ENCODE data around the gene PLPPR1.
"Not testable (repeated sequence)": the region's sequence is repeated elsewhere in the genome, so short reads cannot be mapped to it uniquely, and the experiment has no call there.

The PLPPR1 gene

GRCh38 chr9:101121836-101122399, 93.4 kb downstream of the PLPPR1 start:
- DNase-seq (ENCODE audit: low read depth in 2 of 2, low spot score in 1 of 2) = no peak

GRCh38 chr9:101126556-101126955, 98.0 kb downstream of the PLPPR1 start:
- no peak for DNase-seq (ENCODE audit: low read depth in 2 of 2, low spot score in 1 of 2)

- not testable (repeated sequence) for DNase-seq (ENCODE audit: low read depth in 2 of 2, low spot score in 1 of 2)
These were observed 98.8 kb downstream of the PLPPR1 start for GRCh38 chr9:101127369-101127768.

DNA sequence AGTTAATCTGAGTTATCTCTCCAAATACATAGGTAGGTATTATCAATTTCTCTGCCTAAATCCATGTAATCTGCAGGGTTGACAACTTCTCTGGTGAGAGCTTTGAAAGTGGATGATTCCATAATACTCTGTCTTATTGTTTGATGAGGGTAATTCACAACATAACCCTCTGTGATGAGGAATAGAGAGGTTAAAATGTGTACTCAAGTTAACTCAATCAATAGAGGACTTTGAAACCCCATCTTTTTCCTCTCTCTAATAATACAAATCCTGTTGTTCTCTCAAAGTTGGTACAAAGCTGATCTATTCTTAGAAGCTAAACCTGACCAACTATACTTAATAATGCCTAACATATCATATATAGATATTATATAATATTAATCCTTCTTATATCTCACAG, 100.1 kb downstream of the PLPPR1 start:
- no peak for DNase-seq (ENCODE audit: low read depth in 2 of 2, low spot score in 1 of 2)

DNA sequence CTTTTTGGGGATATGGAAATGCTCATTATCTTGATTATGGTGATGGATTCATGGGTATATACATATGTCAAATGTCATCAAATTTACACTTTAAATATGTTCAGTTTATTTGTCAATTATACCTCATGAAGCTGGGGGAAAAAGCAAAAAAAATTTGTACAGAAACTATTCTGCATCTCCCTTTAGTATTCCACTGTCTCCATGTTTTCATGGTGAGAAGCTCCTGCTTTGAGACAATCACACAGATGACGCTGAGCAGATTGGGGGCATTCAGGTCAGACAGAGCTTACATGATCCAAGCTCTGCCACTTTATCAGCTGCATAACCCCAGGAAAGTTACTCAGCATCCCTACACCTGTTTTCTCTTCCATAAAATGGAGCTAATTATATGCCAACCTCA, 101.5 kb downstream of the PLPPR1 start:
- no peak for DNase-seq (ENCODE audit: low read depth in 2 of 2, low spot score in 1 of 2)

GRCh38 chr9:101131326-101131725, 102.8 kb downstream of the PLPPR1 start:
- DNase-seq (ENCODE audit: low read depth in 2 of 2, low spot score in 1 of 2) = no peak

DNA sequence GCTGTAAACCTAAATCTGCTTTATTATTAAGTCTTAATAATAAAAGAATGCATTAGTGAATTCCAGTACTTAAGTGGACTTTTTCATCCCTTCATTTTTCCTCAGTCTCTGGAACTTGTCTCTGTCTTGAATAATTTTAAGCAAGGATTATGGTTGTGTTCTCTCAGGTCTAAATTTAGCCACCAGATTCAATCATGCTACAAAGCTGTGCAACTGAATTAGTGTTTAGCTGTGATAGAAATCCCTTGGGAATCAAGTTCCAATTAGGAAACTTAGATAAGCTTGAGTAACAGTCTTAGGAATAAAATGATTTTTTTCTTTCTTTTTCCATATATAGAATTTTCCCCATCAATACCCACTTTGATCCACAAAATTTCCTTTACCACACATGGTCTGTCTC, 104.3 kb downstream of the PLPPR1 start:
- DNase-seq (ENCODE audit: low read depth in 2 of 2, low spot score in 1 of 2) = no peak

- DNase-seq (ENCODE audit: low read depth in 2 of 2, low spot score in 1 of 2) = no peak
These were observed 110.0 kb downstream of the PLPPR1 start for GRCh38 chr9:101138509-101138908.

DNA sequence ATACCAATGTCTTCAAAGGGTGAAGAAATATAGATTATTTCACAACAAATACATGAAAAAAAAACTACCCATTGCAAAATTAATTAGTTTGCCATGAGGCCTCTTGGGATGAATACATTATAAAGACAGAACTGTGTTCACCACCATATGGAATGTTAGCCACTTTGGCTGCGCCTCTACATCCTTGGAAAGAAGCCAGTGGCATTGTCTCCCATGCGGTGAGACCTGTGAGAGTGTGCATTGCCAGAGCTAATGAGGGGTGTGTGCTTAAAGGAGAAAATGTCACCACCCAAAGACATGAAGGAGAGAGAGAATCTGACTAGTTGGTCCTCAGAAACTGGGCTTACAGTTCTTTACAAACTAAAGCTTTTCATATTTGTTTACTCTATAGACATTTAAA, 110.6 kb downstream of the PLPPR1 start:
- no peak for DNase-seq (ENCODE audit: low read depth in 2 of 2, low spot score in 1 of 2)

DNA sequence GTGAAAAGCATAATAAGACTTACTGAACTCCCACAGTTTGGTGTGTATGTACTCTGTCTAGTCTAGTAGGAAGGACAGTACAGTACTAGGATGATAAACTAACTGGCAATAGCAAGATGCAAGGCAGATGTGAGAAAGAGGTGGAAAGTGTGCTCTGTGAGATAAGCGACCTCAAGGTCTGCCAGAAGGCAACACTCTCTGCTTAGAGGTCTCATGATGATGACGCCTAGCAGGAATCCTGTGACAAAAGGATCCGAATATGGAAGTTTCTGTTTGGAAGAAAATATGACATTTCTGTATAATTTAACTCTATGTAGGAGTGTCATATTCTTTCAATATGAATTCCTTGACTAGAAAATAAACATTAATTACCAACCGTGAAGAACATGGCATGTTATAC, 112.2 kb downstream of the PLPPR1 start:
- DNase-seq (ENCODE audit: low read depth in 2 of 2, low spot score in 1 of 2) = no peak

- DNase-seq (ENCODE audit: low read depth in 2 of 2, low spot score in 1 of 2) = no peak
These were observed 118.0 kb downstream of the PLPPR1 start for GRCh38 chr9:101146508-101146907.

- no peak for DNase-seq (ENCODE audit: low read depth in 2 of 2, low spot score in 1 of 2)
These were observed 119.8 kb downstream of the PLPPR1 start for GRCh38 chr9:101148344-101148743.

DNA sequence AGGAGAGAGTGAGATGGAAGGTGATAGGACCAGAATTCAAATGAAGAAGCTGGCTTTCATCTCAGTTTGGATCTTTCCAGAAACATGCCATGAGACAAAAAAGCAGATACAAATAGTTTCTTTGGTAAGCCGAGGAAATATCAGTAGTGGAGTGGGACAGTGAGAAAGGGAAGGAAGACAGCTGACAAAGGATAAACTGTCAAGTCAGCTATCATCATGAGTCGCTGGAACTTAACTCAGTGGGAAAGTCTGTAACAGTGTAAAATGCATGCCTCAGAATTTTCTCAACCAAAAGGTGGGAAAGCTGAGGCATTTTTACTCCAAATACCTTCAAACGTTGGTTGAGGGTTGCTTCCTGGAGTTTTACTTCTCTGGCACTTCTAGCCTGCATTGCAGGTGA, 129.8 kb downstream of the PLPPR1 start:
- DNase-seq (ENCODE audit: low read depth in 2 of 2, low spot score in 1 of 2) = no peak

- no peak for DNase-seq (ENCODE audit: low read depth in 2 of 2, low spot score in 1 of 2)
These were observed 133.7 kb downstream of the PLPPR1 start for GRCh38 chr9:101162231-101162630.

GRCh38 chr9:101165131-101165530, 136.6 kb downstream of the PLPPR1 start:
- DNase-seq (ENCODE audit: low read depth in 2 of 2, low spot score in 1 of 2) = no peak

GRCh38 chr9:101167490-101168134, 139.1 kb downstream of the PLPPR1 start:
- DNase-seq (ENCODE audit: low read depth in 2 of 2, low spot score in 1 of 2) = no peak

DNA sequence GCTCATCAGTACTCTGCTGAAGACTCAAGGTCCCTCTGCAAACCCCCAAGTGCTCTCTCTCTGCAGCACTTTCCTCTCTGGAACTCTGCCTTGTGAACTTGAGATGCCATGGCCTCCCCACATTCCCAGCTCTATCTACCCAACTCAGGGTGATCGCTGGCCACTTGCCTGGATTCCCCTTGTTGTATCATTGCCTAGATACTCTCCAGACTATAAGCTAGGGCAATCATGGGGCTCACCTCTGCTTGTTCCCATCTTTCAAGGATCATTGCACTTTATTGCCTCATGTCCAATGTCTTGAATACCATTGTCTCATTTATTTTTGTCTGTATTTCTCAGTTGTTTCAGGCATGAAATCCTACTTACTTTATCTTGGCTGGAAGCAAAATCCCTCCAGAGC, 144.1 kb downstream of the PLPPR1 start:
- no peak for DNase-seq (ENCODE audit: low read depth in 2 of 2, low spot score in 1 of 2)

GRCh38 chr9:101173907-101174306, 145.4 kb downstream of the PLPPR1 start:
- DNase-seq (ENCODE audit: low read depth in 2 of 2, low spot score in 1 of 2) = no peak

DNA sequence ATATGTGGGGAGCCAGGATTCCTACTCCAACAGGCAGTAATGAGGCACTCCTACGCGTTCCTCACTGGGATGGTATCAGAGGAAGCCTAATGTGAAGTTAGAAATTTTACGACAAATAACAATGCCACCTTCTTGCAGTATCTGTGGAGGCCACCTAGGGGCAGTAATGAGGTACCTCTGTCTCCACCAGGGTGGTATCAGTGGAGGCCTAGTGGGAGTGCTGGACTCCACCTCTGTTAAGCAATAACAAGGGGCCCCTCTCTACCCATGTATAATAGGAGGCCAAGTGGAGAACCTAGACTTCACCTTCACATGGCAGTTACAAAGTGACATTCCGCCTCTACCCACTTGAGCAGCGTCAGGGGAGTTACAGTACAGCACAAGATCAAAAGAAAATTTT, 147.9 kb downstream of the PLPPR1 start:
- DNase-seq (ENCODE audit: low read depth in 2 of 2, low spot score in 1 of 2) = no peak

DNA sequence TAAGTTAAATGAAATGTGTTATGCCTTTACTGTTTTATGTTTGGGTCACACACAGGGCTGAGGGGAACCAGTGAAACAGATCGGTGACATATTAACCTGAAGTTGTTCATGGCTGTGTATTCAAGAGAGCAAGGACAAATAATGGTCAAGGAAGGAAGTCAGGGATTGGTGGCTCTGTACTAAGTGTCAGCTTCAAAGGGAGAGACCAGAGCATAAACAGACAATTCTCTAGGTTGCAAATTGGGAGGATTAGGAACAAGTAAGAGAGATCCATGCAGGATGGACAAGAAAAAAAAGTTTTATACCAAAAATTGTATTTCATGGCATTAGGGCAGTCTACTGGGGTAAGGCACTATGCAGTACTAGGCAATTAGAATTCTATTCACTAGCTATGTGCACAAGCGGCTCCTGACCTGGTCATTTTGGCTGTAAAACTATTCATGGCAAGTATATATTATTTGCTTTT, 156.3 kb downstream of the PLPPR1 start:
- no peak for DNase-seq (ENCODE audit: low read depth in 2 of 2, low spot score in 1 of 2)

DNA sequence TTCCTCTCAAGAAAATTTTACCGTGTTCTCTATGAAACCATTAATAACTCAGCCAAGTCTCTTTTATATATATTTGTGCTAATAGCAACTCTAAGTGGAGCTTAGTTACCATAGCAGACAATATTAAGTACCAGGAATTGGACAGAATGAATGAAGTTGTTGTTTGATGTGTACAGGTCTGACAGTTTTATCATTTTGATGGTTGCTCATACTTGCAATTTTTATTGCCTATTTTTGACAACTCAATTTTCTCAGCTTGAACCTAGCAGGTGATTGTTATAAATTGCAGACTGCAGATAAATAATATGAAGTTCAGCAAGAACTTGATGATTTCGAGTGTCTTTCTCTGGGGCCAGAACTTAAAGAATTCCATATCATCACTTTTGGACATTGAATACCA, 163.2 kb downstream of the PLPPR1 start:
- DNase-seq (ENCODE audit: low read depth in 2 of 2, low spot score in 1 of 2) = no peak

- DNase-seq (ENCODE audit: low read depth in 2 of 2, low spot score in 1 of 2) = no peak
These were observed 168.5 kb downstream of the PLPPR1 start for GRCh38 chr9:101197026-101197425.

GRCh38 chr9:101200852-101201251, 172.3 kb downstream of the PLPPR1 start:
- DNase-seq (ENCODE audit: low read depth in 2 of 2, low spot score in 1 of 2) = no peak
